GM12875 (cell line): ENCODE data around the gene CHI3L1.

Source experiments
- H3K4me3 ChIP-seq: one replicate; pipeline ENCODE4 v1.5.1; 2011; ENCODE audit warnings: low read depth, low read length, control low read depth
- TF ChIP-seq, protein P1 (sequence below): IDR thresholded peaks from 2 replicates; pipeline ENCODE4 v1.5.1; 2011; ENCODE audit warnings: low read depth, mild to moderate bottlenecking, control low read depth, inconsistent platforms, low read length, moderate library complexity, borderline replicate concordance; ENCODE audit not compliant: insufficient read depth

CHI3L1 gene

GRCh38 chr1:203199002-203199401, 12.5 kb upstream of the CHI3L1 start:
- no peak overlapping the region for H3K4me3 ChIP-seq
- TF ChIP-seq, protein P1, sequence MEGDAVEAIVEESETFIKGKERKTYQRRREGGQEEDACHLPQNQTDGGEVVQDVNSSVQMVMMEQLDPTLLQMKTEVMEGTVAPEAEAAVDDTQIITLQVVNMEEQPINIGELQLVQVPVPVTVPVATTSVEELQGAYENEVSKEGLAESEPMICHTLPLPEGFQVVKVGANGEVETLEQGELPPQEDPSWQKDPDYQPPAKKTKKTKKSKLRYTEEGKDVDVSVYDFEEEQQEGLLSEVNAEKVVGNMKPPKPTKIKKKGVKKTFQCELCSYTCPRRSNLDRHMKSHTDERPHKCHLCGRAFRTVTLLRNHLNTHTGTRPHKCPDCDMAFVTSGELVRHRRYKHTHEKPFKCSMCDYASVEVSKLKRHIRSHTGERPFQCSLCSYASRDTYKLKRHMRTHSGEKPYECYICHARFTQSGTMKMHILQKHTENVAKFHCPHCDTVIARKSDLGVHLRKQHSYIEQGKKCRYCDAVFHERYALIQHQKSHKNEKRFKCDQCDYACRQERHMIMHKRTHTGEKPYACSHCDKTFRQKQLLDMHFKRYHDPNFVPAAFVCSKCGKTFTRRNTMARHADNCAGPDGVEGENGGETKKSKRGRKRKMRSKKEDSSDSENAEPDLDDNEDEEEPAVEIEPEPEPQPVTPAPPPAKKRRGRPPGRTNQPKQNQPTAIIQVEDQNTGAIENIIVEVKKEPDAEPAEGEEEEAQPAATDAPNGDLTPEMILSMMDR = no peak

DNA sequence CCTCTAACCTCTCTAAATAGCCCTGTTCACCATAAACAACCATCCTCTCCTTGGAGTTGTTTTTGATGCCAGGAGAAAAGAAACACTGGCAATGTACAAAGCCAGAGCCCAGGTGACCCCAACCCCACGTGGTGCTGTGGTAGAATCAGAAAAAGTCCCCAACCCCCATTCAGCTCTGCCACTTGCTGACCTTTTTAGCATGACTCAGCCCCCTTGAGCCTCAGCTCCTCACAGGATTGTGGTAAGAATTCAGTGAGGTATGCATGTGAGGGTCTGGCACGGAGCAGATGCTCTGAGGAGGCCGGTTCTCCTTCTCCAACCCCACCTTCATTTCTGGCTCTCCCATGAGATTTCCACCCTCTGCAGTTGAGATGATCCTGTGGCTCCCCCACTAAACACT, 11.1 kb upstream of the CHI3L1 start:
- TF ChIP-seq, protein P1 = no peak
- H3K4me3 ChIP-seq = no peak overlapping the region

DNA sequence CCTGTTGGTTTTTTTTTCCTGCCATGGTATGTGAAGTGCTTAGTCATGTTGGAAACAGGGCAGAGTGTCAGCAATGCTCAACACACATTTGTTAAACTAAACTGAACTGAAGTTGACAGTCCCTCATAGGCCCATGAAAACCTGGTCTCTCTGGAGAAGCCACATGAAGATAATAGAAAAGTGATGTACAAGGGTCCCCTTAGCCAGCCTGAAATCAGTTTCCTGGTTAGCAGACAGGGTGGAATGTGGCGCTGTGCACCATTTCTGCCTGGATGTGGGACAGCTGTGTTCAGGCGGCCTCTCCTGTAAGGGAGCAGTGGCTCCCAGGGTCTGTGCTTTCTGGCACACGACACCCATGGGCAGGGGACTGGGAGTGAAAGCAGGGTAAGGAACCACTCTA, 9.9 kb upstream of the CHI3L1 start:
- TF ChIP-seq, protein P1 = no peak
- no peak overlapping the region for H3K4me3 ChIP-seq

GRCh38 chr1:203190949-203191348, 4.4 kb upstream of the CHI3L1 start:
- no peak overlapping the region for H3K4me3 ChIP-seq
- TF ChIP-seq, protein P1 = no peak

GRCh38 chr1:203189951-203190352, 3.4 kb upstream of the CHI3L1 start:
- TF ChIP-seq, protein P1 = no peak
- no peak overlapping the region for H3K4me3 ChIP-seq

DNA sequence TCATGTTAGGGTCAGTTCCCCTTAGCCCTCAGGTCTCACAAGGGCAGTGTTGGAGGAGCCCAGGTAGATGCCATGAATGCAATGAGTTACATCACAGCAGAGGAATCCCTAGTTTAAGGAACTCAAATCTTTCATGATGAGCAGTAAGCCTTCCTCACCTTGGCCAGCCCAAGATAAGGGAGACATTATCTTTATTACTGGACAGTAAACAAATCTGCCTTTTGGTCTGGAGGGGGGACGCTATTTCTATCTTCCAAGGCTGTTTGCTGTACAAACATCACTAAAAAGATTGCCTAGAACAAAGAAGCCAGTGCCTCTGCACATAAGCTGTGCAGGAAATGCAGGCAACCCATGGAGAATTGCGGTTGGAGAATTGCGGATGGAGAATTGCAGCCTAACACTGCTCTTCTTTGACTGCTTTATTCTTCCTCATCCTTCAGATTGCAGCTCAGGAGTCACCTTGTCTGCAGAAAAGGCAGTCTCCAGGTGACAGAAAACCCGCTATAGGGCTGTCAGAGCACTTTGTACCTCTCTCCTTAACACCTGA, 2.3 kb upstream of the CHI3L1 start:
- TF ChIP-seq, protein P1 = no peak
- H3K4me3 ChIP-seq = no peak overlapping the region

GRCh38 chr1:203187689-203188264, 1.3 kb upstream of the CHI3L1 start:
- TF ChIP-seq, protein P1 = no peak
- H3K4me3 ChIP-seq = no peak overlapping the region
